Breast epithelium (tissue), 4 donors: ENCODE data around the gene EMCN. TPM values are rescaled to one million over a fixed set of nuclear protein-coding genes. Genes with fewer than 3 reads are reported as not detected.
"Not testable (repeated sequence)": the region's sequence is repeated elsewhere in the genome, so short reads cannot be mapped to it uniquely, and the experiment has no call there.

Experiments
- DNase-seq, 2 donors: peaks; one replicate each; pipeline ENCODE4 v3.0.0-alpha.2; 2019; ENCODE audit warnings: low spot score in 2 of 2
- H3K27ac ChIP-seq, 2 donors: fragments of 200-600 bp; sonication (generic) in 1 of 2; one replicate each; pipeline ENCODE4 v1.5.1; 2016 to 2019; ENCODE audit warnings: mild to moderate bottlenecking in 1 of 2
- H3K27me3 ChIP-seq, 2 donors: fragments of 200-600 bp; sonication (generic) in 1 of 2; one replicate each; pipeline versions ENCODE4 v1.5.1 to v1.6.0; 2017 to 2019; ENCODE audit warnings: control low read depth in 1 of 2, mild to moderate bottlenecking in 1 of 2
- H3K36me3 ChIP-seq: fragments of 200-600 bp; one replicate; pipeline ENCODE4 v1.5.1; 2019
- H3K4me1 ChIP-seq, 2 donors: fragments of 200-600 bp; sonication (generic); one replicate each; pipeline ENCODE4 v1.5.1; 2016 to 2019; ENCODE audit warnings: control low read depth in 1 of 2
- H3K4me3 ChIP-seq, 3 donors: fragments of 200-600 bp; sonication (generic); 1 replicate in 2 of 3; 2 replicates in 1 of 3; pipeline ENCODE4 v1.5.1; 2016 to 2019; ENCODE audit warnings: mild to moderate bottlenecking in 3 of 3, moderate library complexity in 2 of 3
- H3K9me3 ChIP-seq, 2 donors: fragments of 200-600 bp; sonication (generic) in 1 of 2; one replicate each; pipeline ENCODE4 v1.5.1; 2016 to 2019; ENCODE audit warnings: control low read depth in 1 of 2
- POLR2A ChIP-seq: fragments of 450-650 bp; IDR thresholded peaks from one replicate; pipeline ENCODE4 v1.6.1; 2016; ENCODE audit warnings: antibody characterized with exemption, mild to moderate bottlenecking, moderate library complexity
- POLR2AphosphoS5 ChIP-seq, 3 donors: sonication (generic); formaldehyde crosslinking; IDR thresholded peaks; one replicate each; pipeline ENCODE4 v1.6.1; 2017; ENCODE audit warnings: antibody characterized with exemption in 3 of 3
- intact Hi-C: fragments of 100-400 bp; cut with DNase I; formaldehyde crosslinking; loops from one replicate; pipeline ENCODE4 v1.15.1; 2023; ENCODE audit warnings: low total_unique reads
- total RNA-seq, 3 donors: library from RNA; depleted of rRNA; stranded (reverse); fragments of >200 nt; gene quantifications; one replicate each; pipeline ENCODE4 v1.1.0, GENCODE V29; 2016
- TF ChIP-seq, protein P1 (sequence below), 3 donors: fragments of 450-650 bp; IDR thresholded peaks; one replicate each; pipeline ENCODE4 v1.5.1; 2016 to 2017; ENCODE audit warnings: antibody characterized with exemption in 3 of 3, mild to moderate bottlenecking in 3 of 3, moderate library complexity in 3 of 3

The EMCN gene
- total RNA-seq, 3 donors from 2014 or later: 12.0 to 27.5 (median 23.9) TPM

DNA sequence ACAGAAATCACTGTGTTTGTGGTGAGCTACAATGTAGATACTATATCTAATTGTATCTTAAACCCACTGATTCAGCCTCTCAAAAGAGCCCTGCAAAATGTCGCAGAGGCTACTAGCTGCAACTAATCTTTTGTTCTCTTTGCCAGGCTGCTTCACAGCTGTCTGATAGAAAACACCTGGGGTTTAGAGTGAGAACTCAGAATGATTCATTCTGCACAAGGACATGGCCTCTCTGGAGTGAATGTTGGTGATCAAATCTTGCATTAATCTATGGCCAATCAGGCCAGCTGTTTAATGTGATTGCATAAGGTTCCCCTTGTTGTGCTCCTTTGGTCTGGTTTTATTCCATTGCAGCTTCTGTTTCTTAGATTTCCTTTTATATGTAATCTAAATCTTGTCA is 100.3 kb downstream of the EMCN start:
- H3K36me3 ChIP-seq: no peaks in the 10 kb centered on the region
- H3K4me1 ChIP-seq: no peaks in the 10 kb centered on the region
- intact Hi-C loops: no loop called here
- no peak overlapping the region for H3K4me3 ChIP-seq
- no peak overlapping the region for H3K27ac ChIP-seq
- DNase-seq: no peak
- H3K27me3 ChIP-seq: no peaks in the 10 kb centered on the region
- H3K9me3 ChIP-seq: no peaks in the 10 kb centered on the region
- no peak for TF ChIP-seq POLR2AphosphoS5 (IDR thresholded peaks at IDR 0.05)
- TF ChIP-seq, protein P1, sequence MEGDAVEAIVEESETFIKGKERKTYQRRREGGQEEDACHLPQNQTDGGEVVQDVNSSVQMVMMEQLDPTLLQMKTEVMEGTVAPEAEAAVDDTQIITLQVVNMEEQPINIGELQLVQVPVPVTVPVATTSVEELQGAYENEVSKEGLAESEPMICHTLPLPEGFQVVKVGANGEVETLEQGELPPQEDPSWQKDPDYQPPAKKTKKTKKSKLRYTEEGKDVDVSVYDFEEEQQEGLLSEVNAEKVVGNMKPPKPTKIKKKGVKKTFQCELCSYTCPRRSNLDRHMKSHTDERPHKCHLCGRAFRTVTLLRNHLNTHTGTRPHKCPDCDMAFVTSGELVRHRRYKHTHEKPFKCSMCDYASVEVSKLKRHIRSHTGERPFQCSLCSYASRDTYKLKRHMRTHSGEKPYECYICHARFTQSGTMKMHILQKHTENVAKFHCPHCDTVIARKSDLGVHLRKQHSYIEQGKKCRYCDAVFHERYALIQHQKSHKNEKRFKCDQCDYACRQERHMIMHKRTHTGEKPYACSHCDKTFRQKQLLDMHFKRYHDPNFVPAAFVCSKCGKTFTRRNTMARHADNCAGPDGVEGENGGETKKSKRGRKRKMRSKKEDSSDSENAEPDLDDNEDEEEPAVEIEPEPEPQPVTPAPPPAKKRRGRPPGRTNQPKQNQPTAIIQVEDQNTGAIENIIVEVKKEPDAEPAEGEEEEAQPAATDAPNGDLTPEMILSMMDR (IDR thresholded peaks at IDR 0.05): no peak
- TF ChIP-seq POLR2A: no peak

DNA sequence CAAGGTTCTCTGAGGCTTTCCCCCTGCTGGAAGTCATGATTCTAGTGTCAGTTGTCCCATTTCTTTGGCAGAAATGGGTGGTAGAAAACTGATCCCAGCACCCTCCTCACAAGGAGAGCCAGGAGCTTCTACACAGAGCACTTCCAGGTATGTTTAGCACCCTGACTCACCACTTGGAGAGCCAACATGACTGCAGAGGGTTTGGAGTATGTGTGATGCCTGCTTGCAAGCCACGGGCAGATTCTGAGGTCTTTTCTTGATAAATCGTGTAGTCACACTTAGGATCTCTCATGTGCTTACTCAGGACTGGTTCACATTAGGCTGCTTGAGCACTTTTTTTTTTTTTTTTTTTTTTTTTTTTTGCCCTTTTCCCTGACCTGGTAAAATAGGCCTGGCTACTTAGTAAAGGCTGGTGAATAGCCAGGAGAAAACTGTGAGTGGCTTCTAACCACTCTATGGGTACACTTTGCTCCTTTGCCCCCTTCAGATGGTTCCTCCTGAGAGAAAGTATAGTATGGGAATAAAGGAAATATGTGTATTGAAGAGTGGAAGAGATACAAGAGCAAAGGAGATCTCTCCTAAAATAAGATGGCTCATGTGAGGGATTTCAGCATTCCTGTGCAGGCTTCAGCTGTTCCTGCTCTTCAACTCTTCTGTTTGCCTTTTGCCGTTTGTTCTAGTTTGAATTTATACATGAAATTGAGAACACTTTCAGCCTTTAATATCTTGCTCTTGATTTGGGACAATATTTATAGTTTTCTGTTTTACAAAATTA is 103.6 kb downstream of the EMCN start:
- DNase-seq: no peak
- Histone ChIP-seq H3K36me3 (no peaks in the 10 kb centered on the region), H3K27me3 (no peaks in the 10 kb centered on the region), H3K27ac (no peak overlapping the region), H3K4me1 (no peaks in the 10 kb centered on the region), H3K4me3 (no peak overlapping the region), H3K9me3 (no peaks in the 10 kb centered on the region)
- no peak for TF ChIP-seq POLR2AphosphoS5 (IDR thresholded peaks at IDR 0.05)
- TF ChIP-seq, protein P1 (IDR thresholded peaks at IDR 0.05): no peak
- TF ChIP-seq POLR2A: no peak
- intact Hi-C loops: loop anchor here (5.0 kb wide), 1 partner anchor 322 kb away; no protein-coding TSS in a partner anchor

- Histone ChIP-seq H3K4me3 (no peak overlapping the region), H3K27ac (no peak overlapping the region), H3K27me3 (no peaks in the 10 kb centered on the region), H3K4me1 (no peaks in the 10 kb centered on the region), H3K36me3 (no peaks in the 10 kb centered on the region), H3K9me3 (no peaks in the 10 kb centered on the region)
- no peak for DNase-seq
- TF ChIP-seq POLR2AphosphoS5 (IDR thresholded peaks at IDR 0.05): no peak
- TF ChIP-seq POLR2A: no peak
- TF ChIP-seq, protein P1 (IDR thresholded peaks at IDR 0.05): no peak
- intact Hi-C loops: no loop called here
Measured at GRCh38 chr4:100391863-100392262, 126.0 kb downstream of the EMCN start.

- Histone ChIP-seq H3K4me1 (no peaks in the 10 kb centered on the region), H3K9me3 (no peaks in the 10 kb centered on the region), H3K36me3 (no peaks in the 10 kb centered on the region), H3K27ac (no peak overlapping the region), H3K4me3 (no peak overlapping the region), H3K27me3 (no peaks in the 10 kb centered on the region)
- TF ChIP-seq POLR2AphosphoS5 (IDR thresholded peaks at IDR 0.05) (no peak), POLR2A (no peak)
- TF ChIP-seq, protein P1 (IDR thresholded peaks at IDR 0.05): no peak
- intact Hi-C loops: no loop called here
- DNase-seq: no peak
Measured at GRCh38 chr4:100391086-100391485, 126.7 kb downstream of the EMCN start.

DNA sequence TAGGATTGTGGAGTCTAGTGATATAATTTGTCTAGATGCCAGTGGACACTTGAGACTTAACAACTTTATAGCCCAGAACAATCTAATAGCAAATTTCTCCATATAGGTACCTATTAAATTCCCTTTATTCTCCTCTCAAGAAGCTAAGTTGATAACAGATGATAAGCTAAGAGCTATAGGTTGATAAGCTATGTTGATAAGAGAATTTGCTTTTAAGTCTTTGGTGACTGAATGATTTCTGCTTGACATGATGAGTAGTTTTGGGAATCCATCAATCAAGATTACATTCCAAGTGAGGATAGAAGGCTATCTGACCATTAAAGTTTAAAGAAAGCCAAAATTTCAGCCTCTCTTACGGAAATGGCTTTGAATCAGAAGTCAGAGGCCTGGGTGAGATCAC is 131.6 kb downstream of the EMCN start:
- TF ChIP-seq POLR2AphosphoS5 (IDR thresholded peaks at IDR 0.05) (no peak), POLR2A (no peak)
- TF ChIP-seq, protein P1 (IDR thresholded peaks at IDR 0.05): no peak
- no peak overlapping the region for H3K27ac ChIP-seq
- no peaks in the 10 kb centered on the region for H3K4me1 ChIP-seq
- H3K27me3 ChIP-seq: no peaks in the 10 kb centered on the region
- H3K9me3 ChIP-seq: no peaks in the 10 kb centered on the region
- intact Hi-C loops: loop anchor here (10.0 kb wide), 1 partner anchor 1889 kb away; no protein-coding TSS in a partner anchor
- no peaks in the 10 kb centered on the region for H3K36me3 ChIP-seq
- no peak overlapping the region for H3K4me3 ChIP-seq
- DNase-seq: no peak

- intact Hi-C loops: loop anchor here (10.0 kb wide), 1 partner anchor 1894 kb away; no protein-coding TSS in a partner anchor
- not testable (repeated sequence) for H3K9me3 ChIP-seq, H3K4me3 ChIP-seq, H3K27ac ChIP-seq, H3K4me1 ChIP-seq, DNase-seq, H3K36me3 ChIP-seq, H3K27me3 ChIP-seq
Measured at GRCh38 chr4:100380401-100380800, 137.4 kb downstream of the EMCN start.
